GM18873 (cell line): ENCODE data around the gene ACAT2.
"Not testable (repeated sequence)": the region's sequence is repeated elsewhere in the genome, so short reads cannot be mapped to it uniquely, and the experiment has no call there.

Source experiments
- ATAC-seq: cut with Tn5 transposase; IDR thresholded peaks from one replicate; pipeline ENCODE4 v1.9.1; 2021; ENCODE audit warnings: mild to moderate bottlenecking, moderate library complexity, moderate number of reproducible peaks; ENCODE audit not compliant: unreplicated experiment, low FRiP score

The ACAT2 gene

GRCh38 chr6:159729598-159730331 lies 32.1 kb upstream of the ACAT2 start:
- no peak for ATAC-seq

- no peak for ATAC-seq
Observed at GRCh38 chr6:159730332-159730676, 31.5 kb upstream of the ACAT2 start.

- not testable (repeated sequence) for ATAC-seq
Observed at GRCh38 chr6:159732550-159732949, 29.3 kb upstream of the ACAT2 start.

- not testable (repeated sequence) for ATAC-seq
Observed at GRCh38 chr6:159733395-159733794, 28.4 kb upstream of the ACAT2 start.

- ATAC-seq, result no peak
Observed at GRCh38 chr6:159736908-159737307, 24.9 kb upstream of the ACAT2 start.

GRCh38 chr6:159739341-159739740 lies 22.5 kb upstream of the ACAT2 start:
- ATAC-seq, result no peak

GRCh38 chr6:159742165-159742564 lies 19.7 kb upstream of the ACAT2 start:
- no peak for ATAC-seq

GRCh38 chr6:159745081-159745480 lies 16.8 kb upstream of the ACAT2 start:
- ATAC-seq, result no peak

GRCh38 chr6:159746759-159747158 lies 15.1 kb upstream of the ACAT2 start:
- no peak for ATAC-seq

- not testable (repeated sequence) for ATAC-seq
Observed at GRCh38 chr6:159748127-159748526, 13.7 kb upstream of the ACAT2 start.

- no peak for ATAC-seq
Observed at GRCh38 chr6:159751448-159751847, 10.4 kb upstream of the ACAT2 start.

- ATAC-seq, result no peak
Observed at GRCh38 chr6:159753081-159753872, 8.6 kb upstream of the ACAT2 start.

- no peak for ATAC-seq
Observed at GRCh38 chr6:159754401-159754800, 7.4 kb upstream of the ACAT2 start.

- ATAC-seq, result no peak
Observed at GRCh38 chr6:159754959-159755914, 6.6 kb upstream of the ACAT2 start.

- no peak for ATAC-seq
Observed at GRCh38 chr6:159756508-159756907, 5.3 kb upstream of the ACAT2 start.

- ATAC-seq, result no peak
Observed at GRCh38 chr6:159758031-159759001, 3.5 kb upstream of the ACAT2 start.

GRCh38 chr6:159759645-159760044 lies 2.2 kb upstream of the ACAT2 start:
- ATAC-seq, result no peak

- no peak for ATAC-seq
Observed at GRCh38 chr6:159760602-159761057, 1.2 kb upstream of the ACAT2 start.

- peak; percentile 0 for ATAC-seq
Observed at GRCh38 chr6:159761129-159761872, 544 bp upstream of the ACAT2 start.
